ENCODE results near the gene C1QTNF5. TPM values are rescaled to one million over a fixed set of nuclear protein-coding genes. Genes with fewer than 3 reads are reported as not detected.

The C1QTNF5 gene
- total RNA-seq, 1 donor from 2014 or later: 27.7 TPM

DNA sequence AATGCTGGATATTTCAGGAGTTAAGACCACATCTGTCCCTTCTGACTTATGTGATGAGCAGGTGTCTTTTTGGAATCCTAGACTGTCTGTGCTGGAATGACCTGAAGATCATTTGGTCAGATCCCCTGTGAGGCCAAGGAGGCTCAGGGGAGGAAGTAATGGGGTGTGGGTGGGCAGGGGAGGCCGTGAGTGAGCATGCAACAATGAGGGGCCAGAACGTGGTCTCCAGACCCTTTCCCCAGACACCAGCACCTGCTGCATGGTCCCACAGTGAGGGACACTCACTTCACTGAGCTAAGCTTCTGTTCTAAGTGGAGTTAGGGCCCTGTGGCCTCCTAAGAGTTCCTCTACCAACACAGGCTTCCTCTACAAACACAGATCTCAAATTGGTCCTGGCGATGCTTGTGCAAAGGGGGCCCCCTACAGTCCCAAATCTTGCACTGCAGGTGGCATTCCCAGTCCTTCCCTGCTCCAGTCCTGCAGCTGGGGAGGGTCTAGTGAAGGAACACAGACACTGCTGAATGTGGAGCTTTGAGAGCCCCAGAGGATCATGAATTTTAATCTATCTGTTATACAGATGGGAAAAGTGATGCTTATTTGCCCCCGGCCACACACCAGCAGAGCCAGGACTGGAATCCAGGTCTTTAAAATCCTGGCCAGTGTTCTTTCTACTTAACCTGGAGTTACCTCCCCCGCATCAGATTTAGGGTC lies 33.4 kb upstream of the C1QTNF5 start:
- intact Hi-C loops (cut with DNase I): no loop called here
- DNase-seq (ENCODE audit: low spot score) (peak; percentile 87), ATAC-seq (peak; percentile 29)

GRCh38 chr11:119373059-119373920 lies 32.6 kb upstream of the C1QTNF5 start:
- ATAC-seq: no peak
- no peak for DNase-seq (ENCODE audit: low spot score)
- intact Hi-C loops (cut with DNase I): no loop called here

- no peak for ATAC-seq
- intact Hi-C loops (cut with DNase I): no loop called here
- no peak for DNase-seq (ENCODE audit: low spot score)
Observed at GRCh38 chr11:119372260-119373058, 31.8 kb upstream of the C1QTNF5 start.

DNA sequence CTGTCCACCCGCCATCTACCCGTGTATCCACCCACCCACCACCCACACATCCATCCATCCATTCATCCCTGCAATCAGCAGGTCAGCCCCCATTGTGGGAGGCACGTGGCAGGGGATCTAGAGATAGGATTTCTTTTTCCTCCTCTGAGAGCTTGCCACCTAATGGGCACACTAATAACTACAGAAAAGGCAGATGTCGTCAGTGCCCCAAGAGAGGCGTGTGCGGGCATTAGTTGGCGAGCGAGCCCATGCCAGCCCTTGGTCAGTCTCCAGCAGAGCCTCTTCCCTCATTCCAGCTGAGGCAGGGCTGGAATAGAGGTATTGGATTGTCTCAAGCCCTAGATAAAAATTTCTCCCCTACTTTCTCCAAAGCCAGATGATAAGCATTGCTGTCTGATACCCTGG lies 31.1 kb upstream of the C1QTNF5 start:
- intact Hi-C loops (cut with DNase I): no loop called here
- DNase-seq (ENCODE audit: low spot score) (no peak), ATAC-seq (no peak)

- intact Hi-C loops (cut with DNase I): no loop called here
- no peak for DNase-seq (ENCODE audit: low spot score)
- ATAC-seq: no peak
Observed at GRCh38 chr11:119371067-119371601, 30.5 kb upstream of the C1QTNF5 start.

GRCh38 chr11:119370486-119371046 lies 29.9 kb upstream of the C1QTNF5 start:
- ATAC-seq (peak; percentile 6), DNase-seq (ENCODE audit: low spot score) (no peak)
- intact Hi-C loops (cut with DNase I): no loop called here

DNA sequence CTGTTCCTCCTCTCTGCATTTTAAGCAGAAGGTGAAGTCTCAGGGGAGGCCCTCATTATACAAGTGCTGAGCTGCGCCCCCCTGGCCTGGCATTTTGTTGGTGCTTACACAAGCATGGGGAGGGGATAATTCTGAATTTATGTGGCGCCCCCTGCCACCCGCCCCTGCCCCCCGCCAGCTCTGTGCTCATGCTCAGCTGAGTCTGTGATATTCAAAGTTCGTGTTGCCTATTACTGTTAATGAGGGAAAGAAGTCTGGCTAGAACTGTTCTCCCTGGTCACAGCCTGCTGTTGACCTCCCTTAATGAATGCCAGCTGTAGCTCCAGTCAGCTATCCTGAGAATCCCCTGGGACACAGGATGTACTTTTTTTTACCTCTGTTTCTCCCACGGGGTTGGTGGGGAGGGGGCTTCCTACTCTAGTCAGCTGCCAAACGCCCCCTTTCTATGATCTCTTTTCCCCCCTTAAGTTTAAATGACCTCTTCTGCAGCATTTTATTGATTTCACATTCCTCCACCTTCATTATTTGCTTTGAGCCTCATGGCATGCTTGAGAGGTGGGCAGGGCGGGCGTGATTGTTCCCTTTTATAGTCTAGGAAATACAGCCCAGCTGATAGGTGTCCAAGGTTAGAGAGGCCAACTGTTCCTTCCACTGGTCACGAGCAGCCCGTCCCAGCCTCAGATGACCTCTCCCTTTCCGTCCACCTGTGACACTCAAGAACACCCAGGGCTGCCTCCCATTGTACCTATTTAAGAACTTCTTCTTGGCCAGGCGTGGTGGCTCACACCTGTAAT lies 28.6 kb upstream of the C1QTNF5 start:
- ATAC-seq (no peak), DNase-seq (ENCODE audit: low spot score) (no peak)
- intact Hi-C loops (cut with DNase I): no loop called here

DNA sequence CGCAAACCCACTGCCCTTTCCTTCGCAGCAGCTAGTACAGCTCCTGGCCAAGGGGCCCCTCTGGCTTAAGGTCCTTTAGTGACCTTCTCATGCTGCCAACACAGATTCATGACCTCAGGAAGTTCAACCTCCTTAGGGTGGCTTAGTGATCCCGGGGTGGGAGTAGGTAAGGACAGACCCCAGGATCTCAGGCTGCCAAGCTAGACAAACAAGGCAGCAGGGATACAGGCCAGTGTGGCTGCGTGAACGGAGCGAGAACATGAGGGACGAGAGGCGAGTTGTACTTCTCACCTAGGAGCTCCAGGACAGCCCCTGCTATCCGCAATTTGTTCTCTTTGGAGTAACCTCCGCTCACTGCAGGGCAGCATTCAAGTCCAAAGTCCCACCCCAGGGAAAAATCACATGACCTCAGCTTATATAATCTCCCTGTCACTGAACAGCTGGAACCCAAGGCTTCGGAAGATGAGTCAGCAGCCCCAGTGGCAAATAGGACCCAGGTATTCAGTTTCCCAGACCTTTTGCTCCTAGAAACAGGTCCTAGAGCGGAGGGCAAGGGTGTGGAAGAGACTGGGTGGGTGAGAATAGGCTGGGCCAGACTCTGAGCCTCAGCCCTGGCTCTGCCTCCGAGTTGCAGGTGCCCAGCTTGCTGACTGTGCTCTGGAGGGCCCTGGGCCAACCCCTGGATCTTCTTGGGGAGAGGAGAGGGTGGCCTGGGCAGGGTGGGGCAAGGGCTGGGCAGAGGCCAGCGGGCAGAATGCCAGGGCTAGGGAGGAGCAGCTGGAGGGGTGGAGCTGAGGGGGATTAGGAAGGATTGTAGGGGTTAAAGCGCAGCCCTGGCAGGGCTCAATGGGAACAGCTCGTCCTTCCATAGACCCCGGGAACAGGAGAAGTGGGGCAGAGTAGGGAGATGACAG lies 27.7 kb upstream of the C1QTNF5 start:
- ATAC-seq (peak; percentile 73), DNase-seq (ENCODE audit: low spot score) (peak; percentile 72)
- intact Hi-C loops (cut with DNase I): no loop called here

DNA sequence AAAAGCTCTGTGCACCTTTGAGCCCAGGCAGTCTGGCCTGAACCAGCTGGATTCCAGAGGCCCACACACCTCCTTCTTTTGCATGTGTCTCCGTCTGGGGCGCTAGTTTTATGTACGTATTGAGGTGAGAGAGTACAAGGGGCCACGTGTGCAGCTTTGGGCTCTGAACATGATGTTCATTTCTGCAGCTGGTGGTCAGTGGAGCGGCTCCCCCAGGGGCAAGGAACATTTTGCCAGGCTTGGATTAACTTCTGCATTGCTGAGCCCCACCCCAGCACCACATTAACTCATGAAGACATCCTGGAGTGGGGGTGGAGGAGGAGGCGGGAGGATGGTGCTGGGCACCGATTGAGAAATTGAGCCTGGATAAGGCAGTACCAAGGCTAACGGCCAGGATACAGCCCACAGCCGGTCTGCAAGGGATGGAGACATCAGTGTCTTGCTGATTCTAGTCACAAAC lies 27.0 kb upstream of the C1QTNF5 start:
- intact Hi-C loops (cut with DNase I): no loop called here
- DNase-seq (ENCODE audit: low spot score): no peak

DNA sequence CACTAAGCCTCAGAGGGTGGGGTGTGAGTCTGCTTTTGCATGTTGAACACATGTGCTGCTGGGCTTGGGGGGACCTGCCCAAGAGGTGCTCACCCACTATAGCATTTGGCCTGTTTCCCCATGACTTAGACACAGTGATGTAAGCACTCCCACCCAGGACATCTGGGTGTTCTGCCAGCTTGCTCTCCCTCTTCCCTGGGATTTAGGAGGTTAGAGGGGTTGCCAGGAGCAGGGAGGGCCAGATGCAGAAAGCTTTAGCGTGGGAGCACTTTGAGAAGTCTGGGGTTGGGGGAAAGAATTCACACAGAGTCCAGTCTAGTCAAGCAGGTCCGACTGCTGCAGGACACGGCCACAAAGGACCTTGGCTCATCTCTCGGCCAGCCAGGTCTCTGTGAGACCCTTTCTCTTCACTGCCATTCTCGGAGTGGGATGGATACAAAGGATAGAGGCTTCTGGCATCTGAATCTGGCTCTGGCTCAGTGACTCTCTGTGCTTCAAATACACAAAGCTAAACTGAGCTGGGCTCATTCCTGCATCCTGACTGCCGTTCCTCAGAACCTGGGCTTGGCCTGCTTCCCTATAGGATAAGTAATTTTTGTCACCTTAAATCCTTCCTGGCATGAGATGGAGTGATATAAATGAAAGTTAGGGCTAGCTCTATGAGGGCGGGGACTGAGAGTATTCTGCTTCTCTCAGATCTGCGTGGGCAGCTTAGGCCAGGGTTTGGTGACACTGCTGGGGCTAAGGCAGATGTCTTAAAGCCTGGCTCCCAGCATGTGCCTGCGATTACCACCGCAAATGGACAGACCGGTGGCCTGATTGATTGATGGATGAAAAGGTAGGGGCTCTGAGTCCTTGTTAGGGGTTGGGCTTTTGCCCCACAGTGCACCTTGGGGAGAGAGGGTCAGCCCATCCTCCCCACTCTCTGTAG lies 26.3 kb upstream of the C1QTNF5 start:
- DNase-seq (ENCODE audit: low spot score) (no peak), ATAC-seq (no peak)
- intact Hi-C loops (cut with DNase I): no loop called here

More for the DNA sequence above, 27.0 kb upstream of the C1QTNF5 start:
- peak; percentile 38 for ATAC-seq

- intact Hi-C loops (cut with DNase I): no loop called here
Observed at GRCh38 chr11:119365071-119365591, 24.4 kb upstream of the C1QTNF5 start.

DNA sequence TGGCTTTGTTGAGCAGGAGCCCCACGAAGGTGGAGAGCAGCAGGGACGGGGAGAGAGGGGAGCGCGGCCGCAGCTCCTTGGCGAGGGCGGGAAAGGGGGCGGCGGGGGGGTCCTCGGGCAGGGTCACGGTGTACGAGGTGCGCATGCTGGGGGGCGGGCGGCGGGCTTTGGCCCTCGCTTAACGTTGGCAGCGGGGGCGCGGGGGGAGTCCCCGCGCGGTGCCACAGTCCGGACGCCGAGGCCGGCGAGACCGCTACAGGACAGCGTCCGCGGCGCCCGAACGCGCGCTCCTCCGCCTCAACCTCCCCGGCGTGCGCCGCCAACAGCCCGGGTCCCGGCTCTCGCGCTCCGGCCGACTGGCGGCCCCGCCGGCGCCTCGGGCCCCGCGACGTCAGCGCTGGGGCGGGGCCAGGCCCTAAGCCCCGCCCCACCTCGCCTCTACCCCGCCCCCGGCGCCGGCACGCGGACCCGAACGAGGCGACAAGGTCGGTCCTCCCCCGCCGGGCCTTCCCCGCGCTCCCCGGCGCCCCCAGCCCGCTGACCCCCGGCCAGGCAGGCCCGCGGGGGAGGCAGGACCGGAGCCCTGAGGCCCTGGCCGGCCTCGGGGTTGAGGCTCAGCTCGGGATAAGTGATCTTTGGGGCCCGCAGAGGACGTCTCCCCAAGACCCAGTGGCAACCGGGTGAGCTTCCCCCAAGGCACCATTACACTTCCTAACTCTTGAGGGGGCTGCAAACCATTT lies 23.3 kb upstream of the C1QTNF5 start:
- DNase-seq (ENCODE audit: low spot score) (peak; percentile 77), ATAC-seq (peak; percentile 34)

More at GRCh38 chr11:119365071-119365591, 24.4 kb upstream of the C1QTNF5 start:
- ATAC-seq (no peak), DNase-seq (ENCODE audit: low spot score) (no peak)

DNA sequence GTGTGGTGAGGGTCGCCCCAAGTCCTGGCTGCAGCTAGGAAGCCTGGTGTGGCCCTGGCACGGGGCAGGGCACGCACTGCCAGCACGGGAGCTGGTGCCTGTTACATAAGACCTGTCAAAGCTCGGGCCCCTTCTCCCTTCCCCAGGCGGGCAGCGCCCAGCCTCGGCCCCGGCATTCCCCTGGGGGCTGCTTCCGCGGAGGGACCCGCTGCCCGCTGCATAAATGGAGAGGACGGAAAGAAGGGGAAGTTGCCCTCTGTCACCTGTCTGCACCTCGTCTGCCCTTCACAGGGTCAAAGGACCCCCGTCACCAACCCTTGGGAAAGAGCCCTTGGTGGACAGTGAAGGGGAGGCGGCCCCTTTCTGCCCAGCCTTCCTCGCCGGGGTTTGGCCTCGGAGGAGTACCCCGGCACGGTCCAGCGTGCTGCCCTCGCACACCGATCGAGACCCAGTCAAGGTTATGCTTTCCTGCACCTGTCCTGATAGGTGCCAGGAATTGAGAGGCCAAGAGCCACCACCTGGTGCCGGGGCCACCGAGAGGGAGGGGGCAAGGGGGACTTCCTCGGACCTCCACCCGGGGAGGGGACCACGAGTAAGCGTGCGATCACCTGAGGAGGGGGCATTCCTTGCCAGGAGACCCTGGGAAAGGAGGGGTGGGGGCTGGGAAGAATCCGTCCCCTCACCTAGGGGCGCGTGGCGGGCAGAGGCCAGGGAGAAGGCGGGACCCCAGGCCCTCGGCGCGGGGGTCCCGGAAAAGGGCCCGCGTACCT lies 22.6 kb upstream of the C1QTNF5 start:
- no peak for DNase-seq (ENCODE audit: low spot score)
- ATAC-seq: no peak
- intact Hi-C loops (cut with DNase I): no loop called here

More for the DNA sequence above, 23.3 kb upstream of the C1QTNF5 start:
- intact Hi-C loops (cut with DNase I): no loop called here

- ATAC-seq (no peak), DNase-seq (ENCODE audit: low spot score) (no peak)
- intact Hi-C loops (cut with DNase I): no loop called here
Observed at GRCh38 chr11:119362741-119363080, 22.0 kb upstream of the C1QTNF5 start.

Measured in sciatic nerve (tissue), 2 donors.